ENCODE data around the gene C20orf141. TPM values are rescaled to one million over a fixed set of nuclear protein-coding genes. Genes with fewer than 3 reads are reported as not detected.

The C20orf141 gene
- total RNA-seq, 6 donors from 2014 or later, result not detected

DNA sequence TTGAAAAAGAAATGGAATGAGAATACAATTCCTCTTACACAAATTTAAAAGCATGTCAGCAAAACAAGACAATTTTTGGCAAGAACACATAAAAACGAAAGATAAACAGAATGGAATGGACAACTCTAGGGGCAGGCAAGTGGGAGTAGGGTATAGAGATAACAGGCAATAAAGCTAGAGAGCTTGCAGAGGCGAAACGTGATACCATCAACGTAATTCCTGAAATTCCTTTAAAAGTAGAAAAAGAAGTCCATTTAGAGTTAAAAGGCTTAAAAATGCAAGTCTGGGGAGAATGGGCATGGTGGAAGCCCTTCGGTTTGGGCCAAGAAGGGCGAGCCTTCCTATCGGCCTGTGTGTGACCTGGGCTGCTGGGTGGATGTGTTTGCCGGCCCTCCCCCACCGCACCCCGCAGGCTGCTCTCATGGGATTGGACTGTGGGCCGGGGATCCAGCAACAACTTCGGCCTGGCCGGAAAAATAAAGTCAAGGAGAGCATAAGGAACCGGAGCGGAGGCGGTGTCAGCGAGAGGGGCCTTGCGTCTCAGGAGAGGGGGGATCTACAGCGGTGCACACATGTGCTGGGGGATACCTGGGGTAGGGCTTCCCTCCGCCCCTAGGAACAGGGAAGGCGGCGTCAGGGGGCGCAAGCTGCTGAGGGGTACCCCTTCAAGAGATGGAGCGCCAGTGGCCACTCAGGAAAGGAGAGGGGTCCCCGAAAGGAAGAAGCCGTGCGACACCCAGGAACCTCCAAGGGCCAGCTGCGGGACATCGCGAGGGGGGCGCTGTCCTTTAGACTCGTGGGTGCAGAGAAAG lies 5.5 kb downstream of the C20orf141 start:
- TF ChIP-seq POLR2AphosphoS5 (IDR thresholded peaks at IDR 0.05), result no peak
- DNase-seq, result peak in 1 of 2 donors; percentile 36

DNA sequence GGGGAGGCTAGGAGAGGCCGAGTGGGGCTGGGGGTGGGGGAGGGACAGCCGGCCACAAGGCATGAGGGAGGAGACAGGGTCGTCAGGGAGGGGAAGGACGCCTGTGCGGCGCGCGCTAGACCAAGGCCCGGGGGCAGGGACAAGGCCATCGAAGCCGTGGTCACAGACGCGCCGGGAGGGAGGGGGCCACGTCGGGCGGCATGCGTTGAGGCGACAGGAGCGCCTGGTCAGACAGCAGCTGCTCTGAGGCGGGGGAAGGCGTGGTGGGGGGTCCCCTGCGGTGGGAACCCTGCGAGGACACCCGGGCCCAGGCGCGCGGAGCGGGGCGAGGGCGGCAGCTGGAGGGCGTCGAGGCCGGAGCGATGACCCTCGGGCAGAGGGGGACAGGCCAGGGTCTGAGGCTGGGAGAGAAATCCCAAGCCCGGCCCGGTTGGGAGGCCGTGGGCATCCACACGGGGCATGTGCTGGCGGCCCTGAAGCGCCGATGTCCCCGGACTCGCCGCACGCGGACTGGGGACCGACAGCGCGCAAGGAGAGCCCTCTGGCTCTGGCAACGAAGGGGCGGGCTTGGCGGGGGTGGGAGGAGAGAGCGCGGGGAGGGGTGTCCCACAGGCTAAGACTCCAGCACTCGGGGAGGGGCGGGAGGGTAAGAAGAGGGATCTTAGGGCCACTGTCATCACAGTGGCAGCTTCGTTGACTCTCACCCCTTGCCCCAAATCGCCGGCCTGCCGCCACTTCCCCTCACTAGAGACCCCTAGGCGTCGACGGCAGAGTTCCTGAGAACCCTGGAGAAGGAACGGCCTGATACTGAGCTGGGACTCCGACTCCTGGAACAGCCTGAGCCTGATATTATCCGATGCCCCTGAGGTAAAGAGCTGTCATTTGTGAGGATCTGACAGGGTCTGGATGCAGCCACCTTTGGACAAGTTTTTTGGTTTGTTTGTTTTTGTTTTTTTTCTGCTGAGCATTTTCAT lies 6.4 kb downstream of the C20orf141 start:
- peak in 1 of 2 donors; percentile 63 for ATAC-seq (ENCODE audit: low FRiP score in 2 of 2)
- H3K27ac ChIP-seq, result no peak overlapping the region

More for the DNA sequence above, 5.5 kb downstream of the C20orf141 start:
- Histone ChIP-seq H3K27me3 (peaks cover 2 to 21% (median 13%) of the 10 kb centered on the region in 4 donors), H3K9me3 (no peaks in the 10 kb centered on the region), H3K4me3 (no peak overlapping the region), H3K27ac (no peak overlapping the region), H3K4me1 (peaks cover 0 to 17% (median 0%) of the 10 kb centered on the region in 4 donors), H3K36me3 (no peaks in the 10 kb centered on the region)
- peak; percentile 16 to 52 for ATAC-seq (ENCODE audit: low FRiP score in 2 of 2)
- 37 to 47% methylated on average over 32 of the region's 32 CpGs for WGBS, 2 donors

DNA sequence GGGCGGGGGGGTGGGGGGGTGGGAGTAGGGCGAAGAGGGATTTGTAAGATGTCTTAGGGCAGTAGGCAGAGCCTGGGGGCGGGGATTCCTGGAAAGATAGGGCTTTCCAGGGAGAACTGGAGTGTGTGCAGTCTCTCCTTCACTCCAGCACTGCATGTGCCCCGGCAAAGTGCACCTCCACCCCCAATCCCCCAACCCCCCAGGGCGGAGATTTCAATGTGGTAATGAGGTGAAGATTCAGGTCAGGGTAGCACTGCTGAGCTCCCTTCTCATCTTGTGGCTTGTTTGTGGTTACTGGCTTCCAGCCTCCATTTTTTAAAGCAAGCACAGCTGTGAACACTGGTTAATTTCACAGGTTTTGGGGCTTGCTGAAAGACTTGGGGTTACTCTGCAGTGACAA lies 7.3 kb downstream of the C20orf141 start:
- ATAC-seq (ENCODE audit: low FRiP score in 2 of 2), result no peak
- DNase-seq, result no peak
- 17 to 23% methylated on average over 2 to 5 of the region's 5 CpGs for whole genome bisulfite sequencing, 2 donors
- TF ChIP-seq POLR2A (IDR thresholded peaks at IDR 0.05) (no peak), EP300 (IDR thresholded peaks at IDR 0.05) (no peak), POLR2AphosphoS5 (IDR thresholded peaks at IDR 0.05) (no peak)
- TF ChIP-seq, protein P1, sequence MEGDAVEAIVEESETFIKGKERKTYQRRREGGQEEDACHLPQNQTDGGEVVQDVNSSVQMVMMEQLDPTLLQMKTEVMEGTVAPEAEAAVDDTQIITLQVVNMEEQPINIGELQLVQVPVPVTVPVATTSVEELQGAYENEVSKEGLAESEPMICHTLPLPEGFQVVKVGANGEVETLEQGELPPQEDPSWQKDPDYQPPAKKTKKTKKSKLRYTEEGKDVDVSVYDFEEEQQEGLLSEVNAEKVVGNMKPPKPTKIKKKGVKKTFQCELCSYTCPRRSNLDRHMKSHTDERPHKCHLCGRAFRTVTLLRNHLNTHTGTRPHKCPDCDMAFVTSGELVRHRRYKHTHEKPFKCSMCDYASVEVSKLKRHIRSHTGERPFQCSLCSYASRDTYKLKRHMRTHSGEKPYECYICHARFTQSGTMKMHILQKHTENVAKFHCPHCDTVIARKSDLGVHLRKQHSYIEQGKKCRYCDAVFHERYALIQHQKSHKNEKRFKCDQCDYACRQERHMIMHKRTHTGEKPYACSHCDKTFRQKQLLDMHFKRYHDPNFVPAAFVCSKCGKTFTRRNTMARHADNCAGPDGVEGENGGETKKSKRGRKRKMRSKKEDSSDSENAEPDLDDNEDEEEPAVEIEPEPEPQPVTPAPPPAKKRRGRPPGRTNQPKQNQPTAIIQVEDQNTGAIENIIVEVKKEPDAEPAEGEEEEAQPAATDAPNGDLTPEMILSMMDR (IDR thresholded peaks at IDR 0.05), result no peak
- Histone ChIP-seq H3K9me3 (no peaks in the 10 kb centered on the region), H3K27me3 (peaks cover 2 to 21% (median 13%) of the 10 kb centered on the region in 4 donors), H3K36me3 (no peaks in the 10 kb centered on the region), H3K4me1 (peaks cover 0 to 17% (median 0%) of the 10 kb centered on the region in 4 donors), H3K27ac (no peak overlapping the region), H3K4me3 (no peak overlapping the region)

More for the DNA sequence above, 6.4 kb downstream of the C20orf141 start:
- Histone ChIP-seq H3K4me1 (peaks cover 0 to 17% (median 0%) of the 10 kb centered on the region in 4 donors), H3K36me3 (no peaks in the 10 kb centered on the region), H3K4me3 (no peak overlapping the region), H3K9me3 (no peaks in the 10 kb centered on the region), H3K27me3 (peaks cover 2 to 21% (median 13%) of the 10 kb centered on the region in 4 donors)
- DNase-seq, result peak in 1 of 2 donors; percentile 82
- TF ChIP-seq POLR2AphosphoS5 (IDR thresholded peaks at IDR 0.05) (no peak), EP300 (IDR thresholded peaks at IDR 0.05) (no peak), POLR2A (IDR thresholded peaks at IDR 0.05) (no peak)
- TF ChIP-seq, protein P1 (IDR thresholded peaks at IDR 0.05), result no peak
- WGBS, 2 donors, result 12 to 14% methylated on average over 21 to 29 of the region's 68 CpGs

DNA sequence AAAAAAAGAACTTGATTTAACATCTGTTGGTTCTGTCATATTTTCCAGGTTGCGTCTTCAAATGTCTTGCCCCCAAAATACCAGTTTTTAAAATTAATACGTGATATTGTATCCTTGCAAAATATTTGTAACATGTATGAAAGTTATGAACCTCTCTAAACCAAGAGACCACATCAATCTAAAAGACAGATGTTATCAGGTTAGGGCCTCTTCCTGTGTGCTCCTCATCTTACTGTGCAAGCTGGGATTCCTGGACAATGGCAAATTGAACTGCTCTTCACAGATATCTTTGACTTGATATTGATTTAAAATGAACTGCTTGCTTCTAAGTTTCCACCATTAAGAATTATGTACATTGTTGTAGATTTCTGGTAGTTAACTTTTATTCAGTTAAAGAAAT lies 11.0 kb downstream of the C20orf141 start:
- Histone ChIP-seq H3K27me3 (peaks cover 2 to 15% (median 8%) of the 10 kb centered on the region in 4 donors), H3K36me3 (no peaks in the 10 kb centered on the region), H3K4me1 (peaks cover 0 to 11% (median 0%) of the 10 kb centered on the region in 4 donors), H3K9me3 (no peaks in the 10 kb centered on the region), H3K27ac (no peak overlapping the region), H3K4me3 (no peak overlapping the region)
- TF ChIP-seq, protein P1 (IDR thresholded peaks at IDR 0.05), result no peak
- TF ChIP-seq POLR2AphosphoS5 (IDR thresholded peaks at IDR 0.05), result no peak
- TF ChIP-seq POLR2A (IDR thresholded peaks at IDR 0.05), result no peak
- TF ChIP-seq EP300 (IDR thresholded peaks at IDR 0.05), result no peak
- 80 to 88% methylated on average over 2 of the region's 2 CpGs for WGBS, 2 donors
- ATAC-seq (ENCODE audit: low FRiP score in 2 of 2), result no peak
- DNase-seq, result no peak

DNA sequence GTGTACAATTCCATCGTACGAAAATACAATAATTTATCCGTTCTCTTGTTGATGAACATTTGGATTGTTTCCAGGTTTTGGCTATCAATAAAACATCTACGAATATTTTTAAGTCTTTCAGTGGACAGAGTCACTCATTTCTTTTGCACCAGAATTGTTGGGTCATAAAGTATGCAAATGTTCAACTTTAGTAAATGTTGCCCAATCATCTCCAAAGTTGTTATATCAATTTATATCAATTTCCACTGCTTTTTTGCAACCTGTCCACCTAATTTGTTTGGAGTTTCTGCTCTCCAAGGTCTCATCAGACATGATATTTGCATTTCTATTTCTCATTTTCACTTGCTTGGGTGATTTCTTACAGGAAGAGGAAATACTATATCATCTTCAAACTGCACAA lies 11.9 kb downstream of the C20orf141 start:
- H3K4me1 ChIP-seq, result peaks cover 0 to 2% (median 0%) of the 10 kb centered on the region in 4 donors
- DNase-seq (no peak), ATAC-seq (ENCODE audit: low FRiP score in 2 of 2) (no peak)
- 86 to 89% methylated on average over 4 of the region's 4 CpGs for WGBS, 2 donors
- H3K27me3 ChIP-seq, result peaks cover 0 to 6% (median 0%) of the 10 kb centered on the region in 4 donors
- H3K4me3 ChIP-seq, result no peak overlapping the region
- no peaks in the 10 kb centered on the region for H3K36me3 ChIP-seq
- H3K9me3 ChIP-seq, result no peaks in the 10 kb centered on the region
- TF ChIP-seq POLR2A (IDR thresholded peaks at IDR 0.05) (no peak), EP300 (IDR thresholded peaks at IDR 0.05) (no peak), POLR2AphosphoS5 (IDR thresholded peaks at IDR 0.05) (no peak)
- TF ChIP-seq, protein P1 (IDR thresholded peaks at IDR 0.05), result no peak
- H3K27ac ChIP-seq, result no peak overlapping the region
